ENCODE measurements around the gene MAGEA9B.
"Not testable (repeated sequence)": the region's sequence is repeated elsewhere in the genome, so short reads cannot be mapped to it uniquely, and the experiment has no call there.

The MAGEA9B gene

GRCh38 chrX:149587359-149587758 lies at the start of gene MAGEA9B:
Gene MAGEA9B, minus strand, starts transcription at chrX:149587459. Its CDS starts 4,280 bp downstream, at chrX:149583179.
- DNase-seq, result not testable (repeated sequence)

- DNase-seq, result no peak
Observed at GRCh38 chrX:149633511-149633910, 46.3 kb upstream of the MAGEA9B start.

GRCh38 chrX:149631234-149632165 lies 44.2 kb upstream of the MAGEA9B start, which contains the start of gene TMEM185A:
Gene TMEM185A, minus strand, starts transcription at chrX:149631792. Its CDS starts 212 bp downstream, at chrX:149631580.
- peak; percentile 42 to 72 for DNase-seq

- no peak for DNase-seq
Observed at GRCh38 chrX:149630681-149631233, 43.5 kb upstream of the MAGEA9B start.

GRCh38 chrX:149629730-149630387 lies 42.6 kb upstream of the MAGEA9B start:
- no peak for DNase-seq

GRCh38 chrX:149628768-149629167 lies 41.5 kb upstream of the MAGEA9B start:
- no peak for DNase-seq

GRCh38 chrX:149628280-149628679 lies 41.0 kb upstream of the MAGEA9B start:
- DNase-seq, result no peak

GRCh38 chrX:149626829-149627228 lies 39.6 kb upstream of the MAGEA9B start:
- DNase-seq, result not testable (repeated sequence)

GRCh38 chrX:149619662-149620061 lies 32.4 kb upstream of the MAGEA9B start:
- DNase-seq, result not testable (repeated sequence)

GRCh38 chrX:149618871-149619270 lies 31.6 kb upstream of the MAGEA9B start:
- DNase-seq, result no peak

GRCh38 chrX:149611623-149612175 lies 24.4 kb upstream of the MAGEA9B start:
- no peak for DNase-seq

GRCh38 chrX:149610511-149610910 lies 23.3 kb upstream of the MAGEA9B start:
- DNase-seq, result no peak

- no peak for DNase-seq
Observed at GRCh38 chrX:149607699-149608098, 20.4 kb upstream of the MAGEA9B start.

- not testable (repeated sequence) for DNase-seq
Observed at GRCh38 chrX:149605248-149605885, 18.1 kb upstream of the MAGEA9B start.

GRCh38 chrX:149598603-149599002 lies 11.3 kb upstream of the MAGEA9B start:
- not testable (repeated sequence) for DNase-seq

GRCh38 chrX:149595943-149596342 lies 8.7 kb upstream of the MAGEA9B start:
- not testable (repeated sequence) for DNase-seq

- not testable (repeated sequence) for DNase-seq
Observed at GRCh38 chrX:149595214-149595613, 8.0 kb upstream of the MAGEA9B start, which contains the start of gene HSFX2. Gene HSFX2, minus strand, starts transcription at chrX:149595314. Its CDS starts 614 bp downstream, at chrX:149594700.

GRCh38 chrX:149590993-149591392 lies 3.7 kb upstream of the MAGEA9B start:
- not testable (repeated sequence) for DNase-seq

GRCh38 chrX:149585631-149586030 lies 1.6 kb downstream of the MAGEA9B start:
- DNase-seq, result not testable (repeated sequence)

GRCh38 chrX:149573456-149573855 lies 13.8 kb downstream of the MAGEA9B start:
- DNase-seq, result not testable (repeated sequence)

GRCh38 chrX:149572743-149573142 lies 14.5 kb downstream of the MAGEA9B start:
- no peak for DNase-seq

GRCh38 chrX:149571770-149572169 lies 15.5 kb downstream of the MAGEA9B start:
- DNase-seq, result no peak
